ENCODE data around the gene FBXO42.
"Not testable (repeated sequence)": the region's sequence is repeated elsewhere in the genome, so short reads cannot be mapped to it uniquely, and the experiment has no call there.

The FBXO42 gene

DNA sequence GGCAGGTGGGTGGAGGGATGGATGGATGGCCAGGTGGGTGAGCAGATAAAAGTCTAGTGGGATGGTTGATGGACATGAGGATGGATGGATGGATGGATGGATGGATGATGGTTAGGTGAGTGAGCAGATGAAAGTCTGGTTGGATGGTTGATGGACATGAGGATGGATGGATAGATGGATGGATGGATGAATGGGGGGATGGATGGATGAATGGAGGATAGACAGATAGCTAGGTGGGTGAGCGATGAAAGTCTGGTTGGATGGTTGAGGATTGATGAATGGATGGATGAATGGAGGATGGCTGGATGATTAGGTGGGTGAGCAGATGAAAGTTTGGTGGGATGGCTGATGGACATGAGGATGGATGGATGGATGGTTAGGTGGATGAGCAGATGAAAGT lies 130.8 kb downstream of the FBXO42 start:
- no peak for DNase-seq (ENCODE audit: low read depth in 2 of 2)

DNA sequence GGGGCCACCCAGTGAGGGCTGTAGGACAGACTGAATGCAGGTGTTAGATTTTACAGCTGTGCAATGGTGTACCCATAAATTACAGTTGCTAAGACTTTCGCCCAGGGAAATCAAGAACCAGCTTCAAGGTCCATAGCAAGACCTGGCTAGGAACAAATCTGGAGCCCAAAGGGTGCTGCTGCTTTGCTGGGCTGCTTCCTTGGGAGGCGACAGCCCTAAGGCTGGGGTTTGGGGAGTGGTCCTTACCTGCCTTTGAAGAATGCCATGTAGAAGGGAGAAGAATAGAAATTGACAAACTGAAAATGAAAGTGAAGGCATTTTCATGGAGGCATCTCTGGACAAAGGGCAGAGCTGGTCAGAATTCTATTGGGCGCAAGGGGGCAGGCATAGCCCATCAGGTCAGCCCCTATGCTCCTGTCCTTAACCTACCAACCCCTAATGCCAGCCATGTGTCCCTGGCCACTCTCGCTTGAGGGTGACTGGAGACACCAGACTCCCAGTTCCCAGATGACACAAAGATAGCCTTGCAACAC lies 132.2 kb downstream of the FBXO42 start:
- no peak for DNase-seq (ENCODE audit: low read depth in 2 of 2)

DNA sequence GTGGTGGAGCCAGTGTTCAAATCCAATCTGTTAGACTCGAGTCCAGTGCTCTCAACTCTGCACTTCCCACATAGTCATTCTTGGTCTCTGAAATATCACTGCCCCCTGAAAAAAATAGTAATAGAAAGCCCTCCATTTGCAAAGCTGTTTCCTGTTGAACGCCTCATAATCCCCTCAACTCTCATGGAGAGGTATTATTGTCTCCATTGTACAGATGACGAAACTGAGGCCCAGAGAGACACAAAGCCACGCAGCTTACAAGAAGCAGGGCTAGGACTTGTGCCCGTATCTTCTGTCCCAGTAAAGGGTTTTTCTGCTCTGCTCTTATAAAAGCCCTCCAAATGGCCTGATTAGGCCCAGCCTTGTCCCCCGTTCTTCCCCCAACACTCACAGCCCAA lies 133.6 kb downstream of the FBXO42 start:
- no peak for DNase-seq (ENCODE audit: low read depth in 2 of 2)

DNA sequence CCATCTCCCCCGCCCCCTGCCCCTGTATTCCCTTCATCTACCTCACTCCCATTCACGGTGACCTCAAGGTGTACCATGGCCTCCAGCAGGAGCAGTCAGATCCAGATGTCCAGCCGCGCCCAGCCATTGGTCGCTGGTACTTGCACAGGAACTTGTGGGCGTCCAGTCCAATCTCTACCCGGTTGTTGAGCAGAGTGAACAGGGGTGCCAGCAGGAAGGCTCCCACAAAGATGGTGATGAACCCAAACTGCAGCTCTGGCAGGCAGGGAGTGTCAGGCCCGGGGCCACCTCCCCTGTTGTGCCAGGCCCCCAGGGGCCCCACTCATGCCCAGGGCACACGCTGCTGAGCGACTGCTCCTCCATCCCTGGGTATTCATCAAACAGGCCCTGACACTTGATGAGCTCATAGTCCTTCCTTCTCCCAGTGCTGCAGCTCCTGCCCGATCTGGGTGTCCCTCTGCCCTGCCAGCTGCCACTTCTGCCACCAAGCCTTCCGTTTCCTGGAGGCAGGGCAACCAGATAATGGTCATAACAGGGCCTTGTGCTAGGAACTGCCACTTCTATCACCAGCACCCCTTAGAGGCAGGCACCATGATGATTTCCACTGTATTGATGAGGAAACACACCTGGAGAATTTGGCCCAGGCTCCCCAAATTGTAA lies 134.1 kb downstream of the FBXO42 start:
- DNase-seq (ENCODE audit: low read depth in 2 of 2): no peak

DNA sequence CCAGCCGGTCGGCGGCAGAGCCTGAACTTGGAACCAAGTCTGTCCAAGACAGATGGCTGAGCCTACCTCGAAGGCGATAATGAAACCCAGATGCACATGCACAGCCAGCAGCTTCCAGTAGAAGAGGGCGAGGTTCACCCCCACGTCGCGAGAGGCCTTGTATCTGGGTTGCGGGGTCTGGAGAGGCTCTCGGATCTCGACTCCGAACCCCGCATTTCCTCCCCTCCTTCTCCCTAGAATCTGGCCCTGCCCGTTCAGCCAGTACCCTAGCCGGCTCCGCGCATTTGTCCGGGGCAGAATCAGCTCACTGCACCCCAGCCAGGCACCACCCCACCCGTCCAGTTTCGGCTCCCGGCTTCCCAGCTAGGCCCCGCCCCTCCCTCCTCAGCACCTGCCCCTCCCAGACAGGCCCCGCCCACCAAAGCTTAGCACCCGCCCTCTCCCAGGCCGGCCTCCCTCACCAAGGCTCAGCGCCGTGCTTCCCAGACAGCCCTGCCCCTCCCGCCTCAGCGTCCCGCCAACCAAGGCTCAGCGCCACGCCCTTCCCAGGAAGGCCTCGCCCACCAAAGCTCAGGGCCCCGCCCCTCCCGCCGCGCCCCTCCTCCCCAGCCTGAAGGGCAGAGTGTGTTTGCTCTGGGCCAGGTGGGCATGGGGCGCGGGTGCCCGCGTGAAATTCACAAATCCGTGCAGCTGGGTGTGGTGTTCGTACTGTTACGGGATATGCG lies 135.1 kb downstream of the FBXO42 start:
- DNase-seq (ENCODE audit: low read depth in 2 of 2): peak; percentile 92 to 95

DNA sequence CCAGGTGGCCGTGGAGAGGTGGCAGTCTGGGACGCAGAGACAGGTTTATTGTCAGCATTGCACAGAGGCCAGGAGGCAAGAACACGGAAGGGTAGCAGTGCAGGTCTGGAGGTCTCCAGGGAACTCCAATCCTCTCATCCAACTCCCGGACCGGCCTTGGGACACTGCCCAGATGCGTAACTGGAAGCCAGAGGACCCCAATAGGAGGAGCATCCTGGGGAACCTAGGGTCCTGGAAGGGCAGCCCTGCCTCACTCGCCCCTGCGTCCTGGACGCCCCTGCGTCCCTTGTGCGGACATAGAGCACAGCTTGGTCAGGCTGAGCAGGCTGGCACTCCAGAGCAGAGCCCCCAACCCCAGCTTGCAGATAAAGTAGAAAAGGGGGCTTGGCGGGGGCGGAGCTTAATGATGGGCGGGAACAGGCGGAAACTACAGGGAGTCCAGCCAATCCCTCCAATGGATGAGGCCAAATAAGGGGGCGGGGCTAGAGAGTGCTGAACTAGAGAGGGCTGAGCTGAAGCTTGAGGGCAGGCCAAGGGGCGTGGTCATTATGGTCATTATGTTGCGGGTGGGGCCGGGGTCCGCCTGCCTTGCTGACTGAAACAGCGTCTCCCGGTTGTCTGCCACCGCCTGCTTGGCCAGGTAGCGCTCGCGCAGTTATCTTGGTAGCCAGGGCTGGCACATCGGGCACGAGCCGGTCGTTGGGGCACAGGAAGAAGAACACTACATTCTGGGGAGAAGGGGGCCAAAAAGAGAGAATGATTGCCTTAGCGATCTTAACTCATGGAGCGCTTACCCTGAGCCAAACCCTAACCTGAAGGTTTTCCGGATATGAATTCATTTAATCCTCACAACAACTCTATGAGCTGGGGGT lies 136.2 kb downstream of the FBXO42 start:
- DNase-seq (ENCODE audit: low read depth in 2 of 2): peak; percentile 46 to 71

DNA sequence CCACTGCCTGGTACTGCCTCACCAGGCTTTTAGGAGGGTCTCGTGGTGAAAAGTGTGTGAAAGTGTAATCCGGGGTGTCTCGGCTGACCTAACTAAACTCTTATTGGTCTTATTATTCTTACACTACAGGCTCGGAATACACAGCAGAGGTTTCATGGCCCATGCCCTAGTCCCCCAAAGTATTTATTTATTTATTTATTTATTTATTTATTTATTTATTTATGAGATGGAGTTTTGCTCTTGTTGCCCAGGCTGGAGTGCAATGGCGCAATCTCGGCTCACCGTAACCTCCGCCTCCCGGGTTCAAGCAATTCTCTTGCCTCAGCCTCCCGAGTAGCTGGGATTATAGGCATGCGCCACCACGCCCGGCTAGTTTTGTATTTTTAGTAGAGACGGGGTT lies 137.0 kb downstream of the FBXO42 start:
- DNase-seq (ENCODE audit: low read depth in 2 of 2): not testable (repeated sequence)

DNA sequence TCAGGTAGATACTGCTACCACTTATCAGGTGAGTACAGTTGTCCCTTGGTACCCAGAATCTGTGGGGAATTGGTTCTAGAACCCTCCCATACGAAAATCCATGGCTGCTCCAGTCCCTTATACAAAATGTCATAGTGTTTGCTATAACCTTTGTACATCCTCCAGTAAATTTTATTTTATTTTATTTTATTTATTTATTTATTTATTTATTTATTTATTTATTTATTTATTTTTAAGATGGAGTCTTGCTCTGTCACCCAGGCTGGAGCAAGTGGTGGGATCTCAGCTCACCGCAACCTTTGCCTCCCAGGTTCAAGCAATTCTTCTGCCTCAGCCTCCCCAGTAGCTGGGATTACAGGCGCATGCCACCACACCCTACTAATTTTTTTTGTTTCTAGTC lies 138.7 kb downstream of the FBXO42 start:
- not testable (repeated sequence) for DNase-seq (ENCODE audit: low read depth in 2 of 2)

DNA sequence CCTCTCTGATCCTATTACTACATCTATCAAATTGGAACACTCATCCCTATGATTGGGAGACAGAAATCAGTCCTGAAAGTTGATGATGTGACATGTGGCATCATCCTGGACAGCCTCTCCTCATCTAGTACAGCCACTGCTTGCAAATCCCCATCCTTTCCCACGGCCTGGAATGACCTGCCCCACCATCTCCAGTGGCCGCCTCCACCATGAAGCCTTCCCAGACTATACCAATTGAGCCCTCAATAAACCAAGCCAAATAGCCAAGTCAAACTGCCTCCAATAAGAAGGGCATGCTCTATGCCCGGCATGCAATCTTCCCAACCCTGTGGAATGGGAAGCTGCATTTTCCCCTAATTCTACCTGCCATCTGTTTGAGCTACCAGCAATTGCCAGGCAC lies 139.3 kb downstream of the FBXO42 start:
- no peak for DNase-seq (ENCODE audit: low read depth in 2 of 2)

DNA sequence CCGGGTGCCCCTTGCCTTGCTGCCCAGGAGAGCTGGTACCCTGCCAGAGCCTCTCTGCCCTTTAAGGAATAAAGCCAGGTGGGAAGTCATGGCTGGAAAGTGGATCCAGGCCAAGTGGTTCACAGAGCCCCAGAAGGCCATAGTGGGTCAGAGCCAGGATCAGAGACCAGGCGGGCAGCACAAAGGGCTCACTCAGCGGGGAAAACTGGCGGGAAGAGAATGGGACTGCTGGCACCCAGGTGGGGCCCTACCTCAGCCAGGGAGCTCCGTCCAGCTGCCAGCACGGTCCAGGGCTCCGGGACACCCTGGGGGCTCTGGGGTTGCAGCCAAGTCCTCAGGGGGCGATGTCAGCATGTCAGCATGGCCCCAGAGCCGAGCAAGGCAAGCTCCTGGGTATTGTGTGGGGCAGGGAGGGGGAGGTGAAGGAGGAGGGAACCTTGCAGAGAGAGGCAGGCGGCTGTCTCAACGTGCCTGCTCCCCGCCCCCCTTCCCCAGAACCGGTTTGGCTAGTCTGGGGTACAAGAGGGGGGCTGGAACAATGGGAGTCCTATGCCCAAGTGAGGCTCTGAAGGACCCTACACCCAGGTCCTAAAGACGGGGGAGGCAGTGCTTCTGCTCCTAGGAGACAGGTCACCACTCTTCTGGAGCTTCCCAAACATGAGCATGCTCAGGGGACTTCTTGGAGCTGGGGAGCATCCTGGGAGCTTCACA lies 139.9 kb downstream of the FBXO42 start, which contains the start of gene ARHGEF19:
ARHGEF19 (minus strand) TSS at position 402 of the 711 bp plus-strand sequence. CDS start 3,598 bp downstream, outside the sequence.
- DNase-seq (ENCODE audit: low read depth in 2 of 2): no peak

DNA sequence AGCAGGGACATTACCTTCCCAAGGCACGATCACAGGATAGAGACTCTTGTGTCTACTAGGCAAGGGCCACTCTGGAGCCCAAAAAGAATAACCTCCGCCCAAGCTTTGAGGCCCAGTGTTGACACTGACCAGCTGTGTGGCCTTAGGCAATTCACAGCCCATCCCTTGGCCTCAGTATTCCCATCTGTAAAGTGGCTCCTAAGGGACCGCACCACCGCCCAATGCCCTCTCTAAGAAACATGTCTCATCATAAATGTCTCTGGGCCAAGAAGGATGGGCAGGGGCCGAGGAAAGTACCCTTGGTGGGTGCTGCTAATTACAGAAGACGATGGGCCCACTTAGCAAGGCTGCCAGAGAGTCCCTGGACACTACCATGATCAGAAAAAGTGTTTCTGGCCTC lies 140.5 kb downstream of the FBXO42 start:
- no peak for DNase-seq (ENCODE audit: low read depth in 2 of 2)

DNA sequence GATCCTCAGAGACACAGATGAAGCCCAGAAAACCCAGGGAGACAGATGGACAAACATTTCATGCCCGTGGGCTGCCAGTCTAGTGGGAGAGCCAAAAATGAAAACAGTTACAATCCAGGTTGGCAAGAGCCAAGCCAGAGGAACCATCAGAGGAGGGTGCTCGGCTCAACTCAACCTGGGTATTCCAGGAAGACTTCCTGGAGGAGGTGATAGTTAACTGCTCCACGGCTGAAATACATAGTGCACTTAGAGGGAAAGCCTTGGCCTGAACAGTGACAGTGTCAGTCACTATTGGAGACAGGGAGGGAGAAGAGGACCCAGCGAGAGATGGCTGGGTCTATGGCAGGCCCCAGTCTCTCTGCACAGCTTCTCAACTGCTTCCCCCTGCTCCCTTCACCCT lies 141.7 kb downstream of the FBXO42 start:
- no peak for DNase-seq (ENCODE audit: low read depth in 2 of 2)

DNA sequence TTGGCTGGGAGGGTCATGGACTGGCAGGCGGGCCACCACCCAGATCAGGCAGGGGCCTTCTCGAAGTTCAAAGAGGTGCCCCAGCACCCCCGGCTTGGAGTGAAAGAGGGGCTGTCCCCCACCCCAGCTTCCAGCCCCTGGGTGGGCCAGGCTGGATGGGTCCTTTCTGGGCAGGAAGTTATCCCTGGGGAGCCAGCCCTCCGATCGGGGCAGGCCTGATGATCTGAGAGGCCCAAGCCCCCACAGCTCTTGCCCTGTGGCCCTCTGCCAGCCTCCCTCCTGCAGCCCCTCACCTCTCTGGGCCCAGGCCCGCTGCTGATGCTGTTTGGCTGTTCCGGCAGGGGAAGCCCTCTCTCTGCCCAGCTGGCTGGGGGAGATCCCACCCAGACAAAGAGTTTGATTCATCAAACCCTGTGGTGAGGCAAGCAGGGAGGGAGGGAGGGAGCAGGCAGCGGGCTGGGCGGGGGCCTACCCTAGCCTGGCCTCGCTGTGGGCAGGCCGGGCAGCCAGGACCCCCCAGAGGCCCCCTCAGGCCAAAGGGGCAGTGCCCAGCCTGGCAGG lies 142.4 kb downstream of the FBXO42 start:
- no peak for DNase-seq (ENCODE audit: low read depth in 2 of 2)

DNA sequence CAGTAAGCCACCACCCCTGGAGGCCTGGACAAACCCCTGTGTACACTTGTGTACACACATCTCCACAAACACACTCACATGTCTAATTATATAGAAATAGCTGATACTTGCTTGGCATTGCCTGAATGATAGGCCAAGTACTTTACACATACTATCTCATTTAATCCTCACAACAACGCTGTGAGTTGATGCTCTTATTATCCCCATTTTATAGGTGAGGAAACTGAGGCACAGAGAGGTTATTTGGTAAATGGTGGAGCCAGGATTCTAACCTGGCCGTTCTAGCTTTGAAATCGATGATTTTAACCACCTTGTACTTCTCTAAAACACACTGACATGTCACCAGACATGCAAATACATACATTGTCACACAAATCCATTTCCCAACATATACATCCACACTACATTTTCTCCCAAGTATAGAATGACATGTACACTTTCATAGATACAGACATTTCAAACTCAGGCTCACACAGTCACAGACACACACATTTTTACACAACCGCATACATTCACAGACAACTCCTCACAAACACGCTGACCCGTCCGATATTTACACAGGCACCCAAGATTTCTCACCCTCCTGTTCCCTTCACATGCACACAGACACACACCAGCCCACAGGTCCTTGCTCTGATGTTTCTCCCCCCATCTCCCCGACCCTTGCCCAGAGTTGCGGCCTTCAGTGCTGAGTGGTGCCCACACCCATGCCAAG lies 143.0 kb downstream of the FBXO42 start:
- DNase-seq (ENCODE audit: low read depth in 2 of 2): no peak

DNA sequence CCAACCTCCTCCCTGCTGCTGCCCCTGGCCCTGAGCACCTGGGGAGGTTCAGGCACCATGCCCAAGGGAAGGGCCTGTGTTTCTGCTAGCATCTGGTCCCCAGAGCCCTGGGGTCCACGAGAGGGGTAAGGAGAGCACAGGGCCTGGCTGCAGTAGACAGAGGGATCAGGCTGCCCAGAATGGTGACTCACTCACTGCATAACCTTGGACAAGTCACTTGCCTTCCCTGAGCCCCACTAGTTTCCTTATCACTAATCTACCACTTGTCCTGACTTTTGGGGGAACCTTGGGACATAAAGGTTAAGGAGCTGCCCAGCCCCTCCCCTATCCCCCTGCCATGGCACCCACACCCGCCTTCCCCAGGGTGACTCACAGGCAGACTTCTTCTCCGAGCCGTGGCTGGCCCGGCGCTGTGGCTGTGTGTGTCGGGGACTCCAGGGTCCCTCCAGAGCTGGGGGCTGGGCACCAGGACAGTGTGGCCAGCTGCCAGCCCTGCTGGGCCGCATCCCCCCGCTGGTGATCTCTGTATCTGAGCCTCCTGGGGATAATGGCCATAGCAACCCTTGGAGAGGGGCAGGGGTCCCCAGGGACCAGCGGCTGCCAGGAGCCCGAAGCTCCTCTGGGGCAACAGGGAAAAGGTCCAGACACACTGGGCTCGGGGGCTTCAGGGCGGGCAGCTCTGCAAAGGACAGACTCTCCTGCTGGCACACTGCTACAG lies 143.9 kb downstream of the FBXO42 start:
- DNase-seq (ENCODE audit: low read depth in 2 of 2): no peak

DNA sequence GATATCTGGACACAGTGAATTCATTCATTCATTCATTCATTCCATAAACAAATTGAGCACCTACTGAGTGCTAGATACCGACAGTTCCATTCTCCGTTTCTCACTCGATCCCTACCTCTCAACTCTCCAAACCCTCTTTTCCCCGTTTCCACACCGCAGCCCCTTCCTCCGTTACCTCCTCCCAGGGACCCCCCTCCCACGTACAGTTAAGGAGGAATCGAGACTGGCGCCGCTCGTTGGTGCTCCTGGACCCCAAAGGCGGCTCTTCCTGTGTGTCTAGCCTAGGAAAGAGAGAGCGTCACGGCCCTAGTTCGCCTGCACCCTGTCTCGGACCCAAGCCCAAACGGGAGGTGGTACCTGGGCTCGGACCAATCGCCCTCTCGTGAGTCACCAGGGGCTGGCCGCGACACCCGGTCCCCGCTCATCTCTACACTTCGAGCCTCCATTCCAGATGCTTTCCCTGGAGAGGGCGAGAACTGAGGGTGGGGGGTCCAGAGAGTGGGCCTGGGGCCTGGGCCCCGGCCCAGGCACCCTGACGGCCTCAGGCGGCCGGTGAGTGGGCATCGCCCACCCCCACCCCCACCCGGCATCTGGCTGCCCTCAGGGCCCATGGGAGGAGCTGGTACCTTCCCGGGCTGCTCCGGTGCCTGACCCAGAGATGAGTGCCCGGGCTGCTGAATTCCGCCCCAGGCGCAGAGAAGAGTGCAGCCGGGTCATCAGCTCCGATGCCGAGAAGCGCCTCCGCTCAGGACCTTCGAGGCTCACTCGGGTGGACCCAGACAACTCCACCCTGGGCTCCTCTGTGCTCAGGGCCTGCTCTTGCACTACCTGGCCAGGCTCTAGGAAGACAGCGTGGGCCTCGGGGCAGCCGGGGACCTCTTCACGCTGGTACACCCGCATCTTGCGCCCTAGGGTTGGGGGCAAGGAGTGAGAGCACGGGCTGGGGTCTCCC lies 144.7 kb downstream of the FBXO42 start:
- no peak for DNase-seq (ENCODE audit: low read depth in 2 of 2)

DNA sequence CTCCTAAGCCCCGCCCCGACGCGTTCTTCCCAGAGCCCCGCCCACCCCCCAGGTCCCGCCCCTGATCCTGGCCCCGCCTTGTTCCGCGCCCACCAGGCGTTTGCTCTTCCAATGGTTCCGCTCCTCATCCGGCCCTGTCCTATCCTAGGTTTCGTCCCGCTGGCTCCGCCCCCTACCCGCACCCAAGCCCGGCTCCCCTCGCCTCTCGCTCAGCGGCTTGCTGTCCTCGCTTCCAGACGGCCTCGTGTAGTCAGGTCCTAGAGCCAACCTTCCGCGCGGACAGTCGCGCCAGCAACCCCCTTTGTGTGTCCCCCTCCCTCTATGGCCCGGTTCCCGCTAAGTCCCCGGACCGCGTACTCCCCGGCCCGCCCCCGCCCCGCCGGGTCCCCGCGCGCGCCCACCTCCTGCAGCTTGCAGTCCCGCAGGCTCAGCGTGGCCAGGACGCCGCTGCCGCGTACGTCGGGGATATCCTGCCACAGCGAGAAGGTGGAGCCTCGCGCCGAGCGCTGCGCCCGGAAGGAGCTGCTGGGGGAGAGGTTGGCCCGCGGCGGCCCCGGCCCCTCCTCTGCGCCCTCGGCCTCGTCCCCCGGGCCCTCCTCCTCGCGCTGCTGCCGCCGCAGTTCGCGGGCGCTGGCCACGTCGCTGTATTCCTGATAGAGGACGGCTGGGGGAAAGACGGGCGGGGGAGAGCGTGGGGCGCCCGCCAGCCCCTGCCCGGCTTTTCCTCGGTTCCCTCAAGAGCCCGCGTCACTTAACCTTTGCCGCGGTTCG lies 145.5 kb downstream of the FBXO42 start:
- DNase-seq (ENCODE audit: low read depth in 2 of 2): peak; percentile 91 to 93

Measured in stimulated activated CD4-positive, alpha-beta T cell treated with anti-CD3 and anti-CD28 coated beads, Interleukin-15, amount 100 ng/mL, for 48 hours (primary cell).